ENCODE measurements around the gene PLXNB1.
"Not testable (repeated sequence)": the region's sequence is repeated elsewhere in the genome, so short reads cannot be mapped to it uniquely, and the experiment has no call there.

PLXNB1 gene

GRCh38 chr3:48463703-48464102 lies 33.8 kb upstream of the PLXNB1 start:
- Histone ChIP-seq H3K27me3 (ENCODE audit: low read depth, low read length) (no peaks in the 10 kb centered on the region), H3K9me3 (ENCODE audit: control insufficient read depth in 1 of 2, low read length in 2 of 2) (no peaks in the 10 kb centered on the region), H3K36me3 (ENCODE audit: control insufficient read depth in 1 of 2, insufficient read depth in 2 of 2, low read length in 2 of 2) (peaks cover 43 to 61% of the 10 kb centered on the region in 2 donors), H3K27ac (ENCODE audit: low read length) (no peak overlapping the region), H3K4me3 (ENCODE audit: low read depth in 1 of 2, low read length in 2 of 2) (no peak overlapping the region), H3K4me1 (ENCODE audit: control insufficient read depth in 1 of 2, insufficient read depth in 2 of 2, low read length in 2 of 2) (peaks cover 22 to 34% of the 10 kb centered on the region in 2 donors)

DNA sequence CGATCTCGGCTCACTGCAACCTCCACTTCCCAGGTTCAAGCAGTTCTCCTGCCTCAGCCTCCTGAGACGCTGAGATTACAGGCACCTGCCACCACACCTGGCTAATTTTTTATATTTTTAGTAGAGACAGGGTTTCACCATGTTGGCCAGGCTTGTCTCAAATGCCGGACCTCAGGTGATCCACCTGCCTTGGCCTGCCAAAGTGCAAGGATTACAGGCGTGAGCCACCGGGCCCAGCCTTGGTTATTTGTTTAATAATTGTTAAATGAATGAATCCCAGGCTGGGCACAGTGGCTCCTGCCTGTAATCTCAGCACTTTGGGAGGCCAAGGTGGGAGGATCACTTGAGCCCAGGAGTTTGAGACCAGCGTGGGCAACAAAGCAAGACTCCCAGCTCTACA lies 31.9 kb upstream of the PLXNB1 start:
- H3K27me3 ChIP-seq (ENCODE audit: low read depth, low read length); H3K9me3 ChIP-seq (ENCODE audit: control insufficient read depth in 1 of 2, low read length in 2 of 2); H3K4me3 ChIP-seq (ENCODE audit: low read depth in 1 of 2, low read length in 2 of 2); H3K27ac ChIP-seq (ENCODE audit: low read length): not testable (repeated sequence)
- peaks cover 30 to 51% of the 10 kb centered on the region in 2 donors for H3K36me3 ChIP-seq (ENCODE audit: control insufficient read depth in 1 of 2, insufficient read depth in 2 of 2, low read length in 2 of 2)
- peaks cover 5 to 15% of the 10 kb centered on the region in 2 donors for H3K4me1 ChIP-seq (ENCODE audit: control insufficient read depth in 1 of 2, insufficient read depth in 2 of 2, low read length in 2 of 2)

GRCh38 chr3:48460517-48460902 lies 30.6 kb upstream of the PLXNB1 start:
- Histone ChIP-seq H3K27ac (ENCODE audit: low read length) (no peak overlapping the region), H3K4me1 (ENCODE audit: control insufficient read depth in 1 of 2, insufficient read depth in 2 of 2, low read length in 2 of 2) (peaks cover 5 to 9% of the 10 kb centered on the region in 2 donors), H3K27me3 (ENCODE audit: low read depth, low read length) (no peaks in the 10 kb centered on the region), H3K4me3 (ENCODE audit: low read depth in 1 of 2, low read length in 2 of 2) (no peak overlapping the region), H3K36me3 (ENCODE audit: control insufficient read depth in 1 of 2, insufficient read depth in 2 of 2, low read length in 2 of 2) (peaks cover 33 to 54% of the 10 kb centered on the region in 2 donors), H3K9me3 (ENCODE audit: control insufficient read depth in 1 of 2, low read length in 2 of 2) (no peaks in the 10 kb centered on the region)

- H3K27me3 ChIP-seq (ENCODE audit: low read depth, low read length) = no peaks in the 10 kb centered on the region
- no peak overlapping the region for H3K27ac ChIP-seq (ENCODE audit: low read length)
- peaks cover 38 to 59% of the 10 kb centered on the region in 2 donors for H3K36me3 ChIP-seq (ENCODE audit: control insufficient read depth in 1 of 2, insufficient read depth in 2 of 2, low read length in 2 of 2)
Measured at GRCh38 chr3:48459773-48460516, 30.1 kb upstream of the PLXNB1 start.

DNA sequence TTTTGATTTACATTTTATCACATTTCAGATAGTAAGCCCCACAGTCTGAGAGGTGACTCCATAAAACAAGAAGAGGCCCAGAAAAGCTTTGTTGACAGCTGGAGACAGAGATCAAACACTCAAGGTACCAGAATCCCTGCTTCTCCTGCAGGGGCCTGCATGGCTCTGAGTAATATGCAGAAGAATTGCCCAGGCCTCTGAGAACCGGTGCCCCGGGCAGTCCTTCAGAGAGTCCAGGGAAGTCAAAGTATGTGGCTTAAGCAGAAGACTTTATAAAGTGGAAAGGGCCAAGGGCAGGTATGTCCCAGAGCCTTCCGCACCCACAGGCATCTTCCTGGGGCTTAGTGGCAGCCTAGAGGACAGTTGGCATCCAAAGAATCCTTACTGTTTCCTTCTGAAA lies 29.4 kb upstream of the PLXNB1 start:
- Histone ChIP-seq H3K27ac (ENCODE audit: low read length) (no peak overlapping the region), H3K27me3 (ENCODE audit: low read depth, low read length) (no peaks in the 10 kb centered on the region), H3K36me3 (ENCODE audit: control insufficient read depth in 1 of 2, insufficient read depth in 2 of 2, low read length in 2 of 2) (peaks cover 40 to 60% of the 10 kb centered on the region in 2 donors), H3K4me1 (ENCODE audit: control insufficient read depth in 1 of 2, insufficient read depth in 2 of 2, low read length in 2 of 2) (no peaks in the 10 kb centered on the region), H3K4me3 (ENCODE audit: low read depth in 1 of 2, low read length in 2 of 2) (no peak overlapping the region), H3K9me3 (ENCODE audit: control insufficient read depth in 1 of 2, low read length in 2 of 2) (no peaks in the 10 kb centered on the region)

More at GRCh38 chr3:48459773-48460516, 30.1 kb upstream of the PLXNB1 start:
- peaks cover under 1 to 4% of the 10 kb centered on the region in 2 donors for H3K4me1 ChIP-seq (ENCODE audit: control insufficient read depth in 1 of 2, insufficient read depth in 2 of 2, low read length in 2 of 2)
- no peak overlapping the region for H3K4me3 ChIP-seq (ENCODE audit: low read depth in 1 of 2, low read length in 2 of 2)
- H3K9me3 ChIP-seq (ENCODE audit: control insufficient read depth in 1 of 2, low read length in 2 of 2) = no peaks in the 10 kb centered on the region

GRCh38 chr3:48456456-48456855 lies 26.6 kb upstream of the PLXNB1 start:
- Histone ChIP-seq H3K4me1 (ENCODE audit: control insufficient read depth in 1 of 2, insufficient read depth in 2 of 2, low read length in 2 of 2) (no peaks in the 10 kb centered on the region), H3K4me3 (ENCODE audit: low read depth in 1 of 2, low read length in 2 of 2) (no peak overlapping the region), H3K27ac (ENCODE audit: low read length) (no peak overlapping the region), H3K36me3 (ENCODE audit: control insufficient read depth in 1 of 2, insufficient read depth in 2 of 2, low read length in 2 of 2) (peaks cover 51 to 65% of the 10 kb centered on the region in 2 donors), H3K9me3 (ENCODE audit: control insufficient read depth in 1 of 2, low read length in 2 of 2) (no peaks in the 10 kb centered on the region), H3K27me3 (ENCODE audit: low read depth, low read length) (no peaks in the 10 kb centered on the region)

- H3K9me3 ChIP-seq (ENCODE audit: control insufficient read depth in 1 of 2, low read length in 2 of 2) = no peaks in the 10 kb centered on the region
- no peaks in the 10 kb centered on the region for H3K27me3 ChIP-seq (ENCODE audit: low read depth, low read length)
- no peak overlapping the region for H3K27ac ChIP-seq (ENCODE audit: low read length)
- no peak overlapping the region for H3K4me3 ChIP-seq (ENCODE audit: low read depth in 1 of 2, low read length in 2 of 2)
- H3K36me3 ChIP-seq (ENCODE audit: control insufficient read depth in 1 of 2, insufficient read depth in 2 of 2, low read length in 2 of 2) = peaks cover 23% of the 10 kb centered on the region in 2 donors
- peaks cover 9 to 12% of the 10 kb centered on the region in 2 donors for H3K4me1 ChIP-seq (ENCODE audit: control insufficient read depth in 1 of 2, insufficient read depth in 2 of 2, low read length in 2 of 2)
Measured at GRCh38 chr3:48451270-48451669, 21.4 kb upstream of the PLXNB1 start.

DNA sequence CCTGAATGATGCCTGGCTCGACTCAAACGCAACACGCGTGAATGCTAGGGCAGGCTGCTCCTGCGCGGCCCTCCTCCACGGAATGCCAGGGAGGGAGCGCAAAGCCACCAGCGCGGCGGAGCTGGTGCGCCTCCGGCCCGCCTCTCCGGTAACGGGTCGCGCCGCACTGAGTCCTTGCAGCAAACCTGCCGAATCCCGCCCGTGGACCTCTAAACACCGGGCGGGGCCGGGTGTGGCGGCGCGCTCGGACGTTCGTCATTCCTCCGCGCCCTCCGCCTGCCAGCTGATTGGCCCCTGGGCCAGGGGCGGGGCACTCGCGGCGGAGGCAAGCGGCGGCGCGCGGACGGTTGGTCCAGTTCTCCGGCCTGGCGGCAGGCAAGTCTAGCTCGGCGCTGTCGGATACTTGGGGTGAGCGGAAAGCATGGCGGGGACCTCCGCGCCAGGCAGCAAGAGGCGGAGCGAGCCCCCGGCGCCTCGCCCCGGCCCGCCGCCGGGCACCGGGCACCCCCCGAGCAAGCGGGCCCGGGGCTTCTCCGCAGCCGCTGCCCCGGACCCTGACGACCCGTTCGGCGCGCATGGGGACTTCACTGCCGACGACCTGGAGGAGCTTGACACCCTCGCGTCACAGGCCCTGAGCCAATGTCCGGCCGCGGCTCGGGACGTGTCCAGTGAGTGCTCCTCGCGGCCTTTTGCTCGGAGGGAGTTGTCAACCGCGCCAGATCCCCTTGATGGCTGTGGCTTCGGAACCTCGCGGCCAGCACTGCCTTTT lies 16.7 kb upstream of the PLXNB1 start, which contains the start of gene ATRIP:
ATRIP (plus strand) TSS at position 313 of the 769 bp plus-strand sequence; CDS start at position 422, 109 bp downstream.
- peak within 1 kb of the TSS; percentile 86 to 95 for H3K4me3 ChIP-seq (ENCODE audit: low read depth in 1 of 2, low read length in 2 of 2)
- H3K27me3 ChIP-seq (ENCODE audit: low read depth, low read length) = no peaks in the 10 kb centered on the region
- peaks cover 0 to 22% of the 10 kb centered on the region in 2 donors for H3K36me3 ChIP-seq (ENCODE audit: control insufficient read depth in 1 of 2, insufficient read depth in 2 of 2, low read length in 2 of 2)
- peak within 1 kb of the TSS; percentile 83 for H3K27ac ChIP-seq (ENCODE audit: low read length)
- no peaks in the 10 kb centered on the region for H3K9me3 ChIP-seq (ENCODE audit: control insufficient read depth in 1 of 2, low read length in 2 of 2)
- peaks cover 15 to 26% of the 10 kb centered on the region in 2 donors for H3K4me1 ChIP-seq (ENCODE audit: control insufficient read depth in 1 of 2, insufficient read depth in 2 of 2, low read length in 2 of 2)

GRCh38 chr3:48446043-48446424 lies 16.1 kb upstream of the PLXNB1 start:
- Histone ChIP-seq H3K9me3 (ENCODE audit: control insufficient read depth in 1 of 2, low read length in 2 of 2) (no peaks in the 10 kb centered on the region), H3K27me3 (ENCODE audit: low read depth, low read length) (no peaks in the 10 kb centered on the region), H3K27ac (ENCODE audit: low read length) (peak overlapping the region; percentile 83), H3K4me3 (ENCODE audit: low read depth in 1 of 2, low read length in 2 of 2) (peak overlapping the region; percentile 86 to 95), H3K36me3 (ENCODE audit: control insufficient read depth in 1 of 2, insufficient read depth in 2 of 2, low read length in 2 of 2) (peaks cover 0 to 22% of the 10 kb centered on the region in 2 donors), H3K4me1 (ENCODE audit: control insufficient read depth in 1 of 2, insufficient read depth in 2 of 2, low read length in 2 of 2) (peaks cover 15 to 32% of the 10 kb centered on the region in 2 donors)

GRCh38 chr3:48445277-48445882 lies 15.5 kb upstream of the PLXNB1 start:
- Histone ChIP-seq H3K27me3 (ENCODE audit: low read depth, low read length) (no peaks in the 10 kb centered on the region), H3K9me3 (ENCODE audit: control insufficient read depth in 1 of 2, low read length in 2 of 2) (no peaks in the 10 kb centered on the region), H3K36me3 (ENCODE audit: control insufficient read depth in 1 of 2, insufficient read depth in 2 of 2, low read length in 2 of 2) (peaks cover 0 to 22% of the 10 kb centered on the region in 2 donors), H3K27ac (ENCODE audit: low read length) (peak overlapping the region; percentile 83), H3K4me1 (ENCODE audit: control insufficient read depth in 1 of 2, insufficient read depth in 2 of 2, low read length in 2 of 2) (peaks cover 15 to 34% of the 10 kb centered on the region in 2 donors), H3K4me3 (ENCODE audit: low read depth in 1 of 2, low read length in 2 of 2) (peak overlapping the region in 1 of 2 donors; percentile 95)

- no peaks in the 10 kb centered on the region for H3K9me3 ChIP-seq (ENCODE audit: control insufficient read depth in 1 of 2, low read length in 2 of 2)
- no peaks in the 10 kb centered on the region for H3K27me3 ChIP-seq (ENCODE audit: low read depth, low read length)
- H3K4me3 ChIP-seq (ENCODE audit: low read depth in 1 of 2, low read length in 2 of 2) = peak overlapping the region in 1 of 2 donors; percentile 84
- H3K4me1 ChIP-seq (ENCODE audit: control insufficient read depth in 1 of 2, insufficient read depth in 2 of 2, low read length in 2 of 2) = peaks cover 6 to 35% of the 10 kb centered on the region in 2 donors
- no peak overlapping the region for H3K27ac ChIP-seq (ENCODE audit: low read length)
- peaks cover 0 to 22% of the 10 kb centered on the region in 2 donors for H3K36me3 ChIP-seq (ENCODE audit: control insufficient read depth in 1 of 2, insufficient read depth in 2 of 2, low read length in 2 of 2)
Measured at GRCh38 chr3:48441940-48442339, 12.1 kb upstream of the PLXNB1 start.

Measured in muscle layer of duodenum (tissue), 2 donors.